ENCODE results near the gene OLFM1. TPM values are rescaled to one million over a fixed set of nuclear protein-coding genes. Genes with fewer than 3 reads are reported as not detected.

Gene OLFM1
- total RNA-seq, 3 donors from 2014 or later, result 17.4 to 25.2 (median 22.1) TPM

DNA sequence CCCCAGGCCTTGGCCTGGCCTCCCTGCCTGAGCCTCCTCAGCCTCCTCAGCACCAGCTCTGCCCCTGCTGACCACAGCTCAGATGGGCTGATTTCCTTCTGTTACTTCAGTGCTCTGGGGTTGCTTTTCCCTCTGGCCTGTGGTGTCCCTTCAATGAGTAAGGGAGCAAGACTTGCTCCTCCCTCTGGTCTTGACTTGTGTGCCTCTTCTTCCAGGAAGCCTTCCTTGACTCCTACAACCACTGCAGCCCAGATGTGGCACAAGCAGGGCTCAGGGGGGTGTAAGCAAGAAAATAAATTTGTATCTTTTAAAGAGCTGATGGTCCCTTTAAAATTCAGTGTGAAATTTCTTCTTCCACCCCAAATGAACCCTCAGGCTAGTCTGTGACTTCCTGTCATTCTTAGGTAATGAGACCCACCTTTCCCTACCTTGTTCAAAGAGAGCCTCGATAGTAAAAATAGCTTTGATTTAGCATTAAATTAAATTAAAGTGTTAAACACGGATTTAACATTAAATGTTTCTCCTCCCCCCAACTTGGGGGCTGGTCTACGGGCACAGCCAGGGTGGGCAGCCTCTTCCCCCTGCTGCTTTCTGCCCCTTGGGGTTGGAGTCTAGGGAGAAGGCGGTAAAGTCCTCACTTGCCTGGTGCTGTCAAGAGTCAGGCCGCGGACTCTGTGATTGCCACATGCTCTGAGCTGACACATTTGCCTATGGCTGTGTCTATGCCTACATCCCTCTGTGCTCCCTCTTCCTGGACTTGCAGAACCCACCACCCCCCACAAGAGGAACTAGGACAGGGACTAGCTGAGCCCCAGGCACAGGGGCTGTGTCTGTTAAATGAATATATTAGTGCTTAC is 64.5 kb downstream of the OLFM1 start:
- intact Hi-C loops (cut with DNase I; ENCODE audit: low total_unique reads), result no loop called here
- H3K27ac ChIP-seq, result no peak overlapping the region
- H3K9me3 ChIP-seq, result peaks cover 8 to 13% of the 10 kb centered on the region in 2 donors
- no peaks in the 10 kb centered on the region for H3K36me3 ChIP-seq
- no peak for DNase-seq (ENCODE audit: low spot score in 2 of 2)
- no peaks in the 10 kb centered on the region for H3K4me1 ChIP-seq
- peaks cover 0 to 73% of the 10 kb centered on the region in 2 donors for H3K27me3 ChIP-seq
- TF ChIP-seq POLR2AphosphoS5 (IDR thresholded peaks at IDR 0.05), result no peak
- TF ChIP-seq POLR2A (IDR thresholded peaks at IDR 0.05), result no peak
- H3K4me3 ChIP-seq, result no peak overlapping the region

DNA sequence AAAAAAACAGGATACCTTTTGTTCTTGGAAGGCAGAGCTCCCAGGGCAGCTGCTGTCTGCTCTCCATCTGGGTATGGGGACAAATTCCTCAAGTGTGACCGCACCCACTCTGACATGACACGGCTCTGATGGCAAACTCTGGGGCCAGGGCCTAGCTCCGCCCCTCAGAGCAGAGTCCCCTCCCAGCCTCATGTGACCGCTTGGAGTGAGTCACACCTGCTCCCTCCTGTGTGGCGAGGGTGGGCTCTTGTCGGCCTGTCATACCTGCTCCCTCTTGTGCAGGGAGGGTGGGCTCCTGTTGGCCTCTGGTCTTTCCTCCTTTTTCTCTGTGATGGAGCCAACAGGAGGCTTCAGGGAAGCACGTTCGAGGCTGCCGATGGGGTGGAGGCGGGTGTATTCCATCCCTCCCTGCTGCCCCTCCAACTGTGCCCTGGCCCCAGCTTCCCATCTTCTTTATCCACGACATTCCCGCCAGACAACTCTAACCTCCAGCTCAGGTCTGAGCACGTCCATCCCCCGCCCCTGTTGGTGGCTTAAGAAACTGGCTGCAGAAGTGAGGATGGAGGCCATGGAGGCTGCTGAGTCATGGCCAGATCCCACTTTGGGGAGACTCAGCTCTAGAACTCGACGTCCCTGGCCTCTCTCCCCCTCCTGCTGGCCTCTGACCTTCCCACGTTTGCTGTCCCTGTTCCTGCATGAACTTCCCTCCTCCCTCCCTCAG is 65.3 kb downstream of the OLFM1 start:
- H3K27me3 ChIP-seq, result peaks cover 0 to 72% of the 10 kb centered on the region in 2 donors
- no peak overlapping the region for H3K4me3 ChIP-seq
- no peak for DNase-seq (ENCODE audit: low spot score in 2 of 2)
- no peaks in the 10 kb centered on the region for H3K4me1 ChIP-seq
- no peak overlapping the region for H3K27ac ChIP-seq
- intact Hi-C loops (cut with DNase I; ENCODE audit: low total_unique reads), result no loop called here
- TF ChIP-seq POLR2AphosphoS5 (IDR thresholded peaks at IDR 0.05), result no peak
- no peak for TF ChIP-seq POLR2A (IDR thresholded peaks at IDR 0.05)
- TF ChIP-seq, protein P1, sequence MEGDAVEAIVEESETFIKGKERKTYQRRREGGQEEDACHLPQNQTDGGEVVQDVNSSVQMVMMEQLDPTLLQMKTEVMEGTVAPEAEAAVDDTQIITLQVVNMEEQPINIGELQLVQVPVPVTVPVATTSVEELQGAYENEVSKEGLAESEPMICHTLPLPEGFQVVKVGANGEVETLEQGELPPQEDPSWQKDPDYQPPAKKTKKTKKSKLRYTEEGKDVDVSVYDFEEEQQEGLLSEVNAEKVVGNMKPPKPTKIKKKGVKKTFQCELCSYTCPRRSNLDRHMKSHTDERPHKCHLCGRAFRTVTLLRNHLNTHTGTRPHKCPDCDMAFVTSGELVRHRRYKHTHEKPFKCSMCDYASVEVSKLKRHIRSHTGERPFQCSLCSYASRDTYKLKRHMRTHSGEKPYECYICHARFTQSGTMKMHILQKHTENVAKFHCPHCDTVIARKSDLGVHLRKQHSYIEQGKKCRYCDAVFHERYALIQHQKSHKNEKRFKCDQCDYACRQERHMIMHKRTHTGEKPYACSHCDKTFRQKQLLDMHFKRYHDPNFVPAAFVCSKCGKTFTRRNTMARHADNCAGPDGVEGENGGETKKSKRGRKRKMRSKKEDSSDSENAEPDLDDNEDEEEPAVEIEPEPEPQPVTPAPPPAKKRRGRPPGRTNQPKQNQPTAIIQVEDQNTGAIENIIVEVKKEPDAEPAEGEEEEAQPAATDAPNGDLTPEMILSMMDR (IDR thresholded peaks at IDR 0.05), result no peak
- peaks cover 8 to 13% of the 10 kb centered on the region in 2 donors for H3K9me3 ChIP-seq
- H3K36me3 ChIP-seq, result no peaks in the 10 kb centered on the region

DNA sequence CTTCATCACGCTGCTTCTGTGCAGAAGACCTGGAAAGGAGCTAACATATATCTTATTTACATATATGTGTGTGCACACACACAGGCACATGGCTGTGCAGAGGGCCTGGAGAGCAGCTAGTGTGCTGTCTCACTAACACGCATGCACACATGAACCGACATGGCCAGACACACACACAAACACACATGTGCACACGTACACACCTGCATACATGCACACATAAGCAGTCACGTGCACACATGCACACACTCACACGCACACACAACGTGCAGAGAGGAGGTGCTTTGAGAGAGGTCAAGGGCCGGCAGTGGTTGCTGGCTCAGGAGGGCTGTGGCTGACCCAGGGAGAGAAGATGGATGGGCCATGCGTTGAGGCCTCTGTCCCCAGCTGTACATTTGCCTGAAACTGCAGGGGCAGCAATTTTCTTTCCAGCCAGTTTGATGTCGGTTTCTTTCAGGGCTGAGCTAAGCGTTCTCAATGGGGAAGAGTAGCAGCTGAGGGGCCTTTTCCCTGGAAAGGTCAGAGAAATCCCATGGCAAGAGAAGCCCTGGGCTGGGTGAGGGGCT is 66.7 kb downstream of the OLFM1 start:
- no peaks in the 10 kb centered on the region for H3K4me1 ChIP-seq
- no peak overlapping the region for H3K27ac ChIP-seq
- intact Hi-C loops (cut with DNase I; ENCODE audit: low total_unique reads), result no loop called here
- H3K9me3 ChIP-seq, result peaks cover 8 to 13% of the 10 kb centered on the region in 2 donors
- H3K27me3 ChIP-seq, result peaks cover 0 to 72% of the 10 kb centered on the region in 2 donors
- DNase-seq (ENCODE audit: low spot score in 2 of 2), result no peak
- TF ChIP-seq POLR2A (IDR thresholded peaks at IDR 0.05), result no peak
- TF ChIP-seq, protein P1 (IDR thresholded peaks at IDR 0.05), result no peak
- TF ChIP-seq POLR2AphosphoS5 (IDR thresholded peaks at IDR 0.05), result no peak
- no peak overlapping the region for H3K4me3 ChIP-seq
- no peaks in the 10 kb centered on the region for H3K36me3 ChIP-seq

DNA sequence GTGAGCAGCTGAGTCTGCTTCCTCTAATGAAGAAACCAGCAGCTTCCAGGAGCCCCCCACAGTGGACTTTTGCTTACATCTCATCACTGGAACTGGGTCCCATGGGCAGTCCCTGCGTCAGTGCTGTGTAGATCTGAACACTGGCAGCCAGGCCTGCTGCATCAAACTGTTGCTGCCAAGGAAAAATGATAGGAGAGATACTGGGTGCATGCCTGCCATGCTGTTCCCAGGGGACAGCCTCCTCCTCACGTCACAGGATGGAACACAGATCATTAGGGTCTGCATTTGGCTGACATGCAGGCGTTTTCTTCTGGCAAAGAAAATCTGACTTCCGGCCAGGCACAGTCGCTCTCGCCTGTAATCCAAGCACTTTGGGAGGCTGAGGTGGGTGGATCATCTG is 67.9 kb downstream of the OLFM1 start:
- H3K27me3 ChIP-seq, result peaks cover 0 to 85% of the 10 kb centered on the region in 2 donors
- H3K36me3 ChIP-seq, result no peaks in the 10 kb centered on the region
- no peak for DNase-seq (ENCODE audit: low spot score in 2 of 2)
- H3K4me1 ChIP-seq, result no peaks in the 10 kb centered on the region
- H3K27ac ChIP-seq, result no peak overlapping the region
- TF ChIP-seq POLR2AphosphoS5 (IDR thresholded peaks at IDR 0.05), result no peak
- TF ChIP-seq POLR2A (IDR thresholded peaks at IDR 0.05), result no peak
- TF ChIP-seq, protein P1 (IDR thresholded peaks at IDR 0.05), result no peak
- peaks cover 3 to 8% of the 10 kb centered on the region in 2 donors for H3K9me3 ChIP-seq
- intact Hi-C loops (cut with DNase I; ENCODE audit: low total_unique reads), result no loop called here
- no peak overlapping the region for H3K4me3 ChIP-seq

DNA sequence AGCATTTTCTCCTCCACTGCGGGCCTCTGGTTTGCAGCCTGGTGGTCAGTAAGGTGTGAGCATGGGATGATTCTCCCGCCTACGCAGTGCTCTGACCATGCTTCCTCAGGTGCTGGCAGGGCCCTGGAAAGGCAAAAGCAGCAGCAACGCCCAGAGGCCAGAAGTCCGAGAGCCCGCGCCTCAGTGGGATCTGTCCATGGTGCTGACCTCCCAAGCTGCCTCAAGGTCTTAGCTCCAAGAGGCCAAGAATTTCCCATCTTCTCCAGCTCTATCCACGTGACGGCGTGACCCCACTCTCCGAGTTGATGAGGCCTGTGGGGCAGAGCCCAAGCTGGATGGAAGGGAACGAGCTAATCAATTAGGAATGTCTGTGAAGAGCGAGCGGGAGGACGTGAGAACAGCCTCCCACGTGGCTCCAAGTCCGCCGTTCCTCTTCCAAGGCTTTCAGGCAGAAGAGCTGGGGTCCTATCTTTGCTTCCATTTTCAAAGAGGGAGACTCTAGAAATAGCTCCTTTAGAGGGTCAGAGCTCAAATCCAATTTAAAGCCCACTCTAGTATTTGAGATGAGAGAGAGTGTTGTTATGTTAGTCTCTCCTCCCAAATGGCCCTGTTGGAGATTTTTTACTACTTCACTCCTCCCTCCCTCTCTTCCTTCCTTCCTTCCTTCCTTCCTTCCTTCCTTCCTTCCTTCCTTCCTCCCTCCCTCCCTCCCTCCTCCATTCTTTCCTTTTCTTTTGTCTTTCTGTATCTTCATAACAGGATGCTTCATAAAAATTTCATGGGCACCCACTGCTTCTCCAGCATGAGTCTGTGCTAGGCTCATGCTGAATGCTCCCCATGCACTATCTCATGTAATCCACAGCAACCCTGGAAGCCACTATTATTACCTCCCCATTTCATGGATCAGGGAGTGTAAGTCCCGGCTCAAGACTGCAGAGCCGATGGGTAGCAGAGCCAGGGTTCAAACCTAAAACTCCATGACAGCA is 69.3 kb downstream of the OLFM1 start:
- Histone ChIP-seq H3K9me3 (no peaks in the 10 kb centered on the region), H3K4me3 (no peak overlapping the region), H3K27ac (no peak overlapping the region), H3K27me3 (peaks cover 0 to 78% of the 10 kb centered on the region in 2 donors), H3K36me3 (no peaks in the 10 kb centered on the region), H3K4me1 (no peaks in the 10 kb centered on the region)
- TF ChIP-seq POLR2AphosphoS5 (IDR thresholded peaks at IDR 0.05) (no peak), POLR2A (IDR thresholded peaks at IDR 0.05) (no peak)
- TF ChIP-seq, protein P1 (IDR thresholded peaks at IDR 0.05), result no peak
- intact Hi-C loops (cut with DNase I; ENCODE audit: low total_unique reads), result no loop called here
- DNase-seq (ENCODE audit: low spot score in 2 of 2), result peak in 1 of 2 donors; percentile 65

Measured in breast epithelium (tissue), 4 donors.